K562 (cell line): ENCODE data around the gene CHRND. TPM values are rescaled to one million over a fixed set of nuclear protein-coding genes. Genes with fewer than 3 reads are reported as not detected.

ENCODE experiments used
- ATAC-seq: fragments of 200-7000 bp; cut with Tn5 transposase; 3 replicates; pipeline ENCODE4 v1.9.1; 2020; ENCODE audit warnings: moderate library complexity
- BruUV-seq: library from RNA; stranded (reverse); fragments of 400-500 nt; replicated peaks from 2 replicates; lab custom pipeline; 2021; lab: Mats Ljungman, UMichigan
- CTCF ChIA-PET: fragments of 300-600 bp; formaldehyde crosslinking; extraction: SDS; loops from one replicate; lab custom pipeline; 2021; ENCODE audit warnings: low intra/inter-chr PET ratio; lab: Yijun Ruan, JAX
- POLR2A ChIA-PET: fragments of 300-600, 350-650 bp; sonication (Branson Sonifier 250); formaldehyde crosslinking; extraction: SDS; loops from one replicate; lab custom pipeline; 2021; ENCODE audit warnings: antibody characterized with exemption, inconsistent platforms; lab: Yijun Ruan, JAX
- DNase-seq, 4 experiments: peaks; one replicate each; pipeline versions ENCODE4 v3.0.0 to v3.0.0-alpha.2; 2011 to 2018; ENCODE audit warnings: low spot score in 3 of 4, mixed read lengths in 3 of 4; ENCODE audit errors: extremely low read depth in 1 of 4
- FAIRE-seq: peaks from 2 replicates; lab custom pipeline; 2011; peaks lifted over from hg19 to GRCh38; lab: Jason Lieb, UNC
- H2AFZ ChIP-seq: 2 replicates; pipeline ENCODE4 v1.6.0; 2011; ENCODE audit warnings: low read depth, low read length, control low read depth, inconsistent platforms
- H3K27ac ChIP-seq: fragments of 200-600 bp; 3 replicates; pipeline ENCODE4 v1.8.0; 2011; ENCODE audit warnings: low read depth, mild to moderate bottlenecking, control low read depth, inconsistent platforms, low read length, moderate library complexity, mixed read lengths; ENCODE audit errors: extremely low read depth
- H3K27me3 ChIP-seq, 2 experiments: fragments of 300-600 bp in 1 of 2; 2 replicates in 1 of 2; 3 replicates in 1 of 2; pipeline versions ENCODE4 v1.6.0 to v1.8.0; 2011; ENCODE audit warnings: inconsistent platforms in 2 of 2, low read length in 2 of 2, mild to moderate bottlenecking in 1 of 2, mixed read lengths in 1 of 2, moderate library complexity in 1 of 2; ENCODE audit not compliant: control insufficient read depth in 2 of 2, insufficient read depth in 2 of 2
- H3K36me3 ChIP-seq: fragments of 300-600 bp; 3 replicates; pipeline ENCODE4 v1.8.0; 2011; ENCODE audit warnings: mild to moderate bottlenecking, low read length, inconsistent platforms; ENCODE audit not compliant: control insufficient read depth, insufficient read depth
- H3K4me1 ChIP-seq, 2 experiments: fragments of 200-600 bp in 1 of 2; replicated peaks in 1 of 2; 2 replicates in 1 of 2; 3 replicates in 1 of 2; pipeline versions ENCODE4 v1.5.1 to v1.8.0; 2011; ENCODE audit warnings: inconsistent platforms in 2 of 2, low read length in 2 of 2, mild to moderate bottlenecking in 1 of 2, mixed read lengths in 1 of 2, moderate library complexity in 1 of 2; ENCODE audit not compliant: control insufficient read depth in 2 of 2, insufficient read depth in 2 of 2
- H3K4me2 ChIP-seq: 2 replicates; pipeline ENCODE4 v1.6.1; 2011; ENCODE audit warnings: low read length, control low read depth, inconsistent platforms, mixed read lengths; ENCODE audit not compliant: insufficient read depth
- H3K4me3 ChIP-seq: fragments of 200-600 bp; sonication (generic), shearing (Covaris generic); 2 replicates; pipeline ENCODE4 v1.5.1; 2016; ENCODE audit warnings: control low read depth, inconsistent platforms
- H3K79me2 ChIP-seq: fragments of 200-600 bp; 3 replicates; pipeline ENCODE4 v1.8.0; 2011; ENCODE audit warnings: low read length, inconsistent platforms; ENCODE audit not compliant: control insufficient read depth, insufficient read depth
- H3K9ac ChIP-seq, 2 experiments: 2 replicates each; pipeline versions ENCODE4 v1.6.0 to v1.6.1; 2011; ENCODE audit warnings: low read depth in 2 of 2, low read length in 2 of 2, control low read depth in 1 of 2, inconsistent platforms in 1 of 2, mild to moderate bottlenecking in 1 of 2, mixed read lengths in 1 of 2; ENCODE audit not compliant: insufficient read depth in 1 of 2
- H3K9me1 ChIP-seq: one replicate; pipeline ENCODE4 v1.6.0; 2011; ENCODE audit warnings: inconsistent platforms, mild to moderate bottlenecking, low read length, moderate library complexity; ENCODE audit not compliant: control insufficient read depth, insufficient read depth
- H3K9me3 ChIP-seq: replicated peaks from 2 replicates; pipeline ENCODE4 v1.5.1; 2011; ENCODE audit warnings: low read depth, low read length, inconsistent platforms; ENCODE audit not compliant: control insufficient read depth, insufficient read depth
- H4K20me1 ChIP-seq: replicated peaks from 2 replicates; pipeline ENCODE4 v1.6.1; 2011; ENCODE audit warnings: low read length, inconsistent platforms, mixed read lengths; ENCODE audit not compliant: control insufficient read depth, insufficient read depth
- ETV1 ChIP-seq: fragments of 450-650 bp; conservative IDR thresholded peaks from 2 replicates; pipeline ENCODE4 v1.6.1; 2016; ENCODE audit warnings: missing genetic modification characterization, control low read depth, low read depth, missing compliant biosample characterization
- ETV5 ChIP-seq: sonication (generic); formaldehyde crosslinking; IDR thresholded peaks from 2 replicates; pipeline ENCODE4 v1.4.0; 2020; ENCODE audit warnings: low read depth, mild to moderate bottlenecking, missing genetic modification reagents
- FOXK1 ChIP-seq: sonication (generic); formaldehyde crosslinking; IDR thresholded peaks from 2 replicates; pipeline ENCODE4 v1.8.0; 2022; ENCODE audit warnings: missing genetic modification reagents, mild to moderate bottlenecking, borderline replicate concordance
- HDGF ChIP-seq: fragments of 450-650 bp; IDR thresholded peaks from 2 replicates; pipeline ENCODE4 v1.6.1; 2016
- HEY1 ChIP-seq: fragments of 250-450 bp; sonication (Bioruptor Pico); IDR thresholded peaks from 2 replicates; pipeline ENCODE4 v1.5.0; 2020; ENCODE audit warnings: mild to moderate bottlenecking, moderate library complexity, borderline replicate concordance
- KDM5B ChIP-seq: fragments of 200-600 bp; sonication (generic); IDR thresholded peaks from 2 replicates; pipeline ENCODE4 v1.6.1; 2012; ENCODE audit warnings: low read depth, mild to moderate bottlenecking, moderate library complexity, low read length, control low read depth, inconsistent platforms; ENCODE audit not compliant: insufficient replicate concordance
- MAZ ChIP-seq, 2 experiments: fragments of 450-650 bp in 1 of 2; sonication (generic) in 1 of 2; formaldehyde crosslinking; IDR thresholded peaks in 1 of 2; conservative IDR thresholded peaks in 1 of 2; 2 replicates each; pipeline versions ENCODE4 v1.4.0 to v1.5.0; 2020; ENCODE audit warnings: mild to moderate bottlenecking in 1 of 2, missing genetic modification reagents in 1 of 2
- MTA3 ChIP-seq: fragments of 450-650 bp; formaldehyde crosslinking; IDR thresholded peaks from 2 replicates; pipeline ENCODE4 v1.6.1; 2017; ENCODE audit warnings: mild to moderate bottlenecking, borderline replicate concordance
- PHB ChIP-seq: fragments of 250-450 bp; sonication (Bioruptor Pico); IDR thresholded peaks from 2 replicates; pipeline ENCODE4 v1.5.0; 2021
- PHF8 ChIP-seq: fragments of 200-600 bp; sonication (generic); IDR thresholded peaks from 2 replicates; pipeline ENCODE4 v1.6.1; 2012; ENCODE audit warnings: mixed run types, mild to moderate bottlenecking, inconsistent platforms, low read length, moderate library complexity, borderline replicate concordance
- RUNX1 ChIP-seq: sonication (generic); IDR thresholded peaks from 2 replicates; pipeline ENCODE4 v1.6.1; 2016; ENCODE audit warnings: antibody characterized with exemption, low read depth
- SMC3 ChIP-seq: conservative IDR thresholded peaks from 2 replicates; pipeline ENCODE4 v1.6.1; 2011; ENCODE audit warnings: low read depth, low read length, improper control_type of control experiment; ENCODE audit not compliant: insufficient read depth
- TCFL5 ChIP-seq: fragments of 250-450 bp; sonication (Bioruptor Pico); conservative IDR thresholded peaks from 2 replicates; pipeline ENCODE4 v1.6.1; 2021; ENCODE audit warnings: mild to moderate bottlenecking, moderate library complexity, matching md5 sums
- THRAP3 ChIP-seq: fragments of 450-650 bp; IDR thresholded peaks from 2 replicates; pipeline ENCODE4 v1.6.1; 2016; ENCODE audit warnings: mild to moderate bottlenecking, inconsistent platforms, borderline replicate concordance
- ZNF140 ChIP-seq: fragments of 250-450 bp; sonication (Bioruptor Pico); IDR thresholded peaks from 2 replicates; pipeline ENCODE4 v1.8.0; 2021; ENCODE audit warnings: moderate library complexity, mild to moderate bottlenecking, inconsistent platforms
- ZNF644 ChIP-seq: fragments of 200-800 bp; sonication (Bioruptor generic); IDR thresholded peaks from 2 replicates; pipeline ENCODE4 v1.6.1; 2016; ENCODE audit warnings: low read depth, missing genetic modification characterization, missing compliant biosample characterization
- WGBS: fragments of 100-300 bp; shearing (Covaris generic); methylation state at CpG from one replicate; pipeline ENCODE4 v1.1.6; 2016; ENCODE audit warnings: low coverage, mixed read lengths; ENCODE audit not compliant: insufficient coverage; ENCODE audit errors: missing lambda C conversion rate; 5-methylcytosine and 5-hydroxymethylcytosine counted together
- in situ Hi-C: fragments of 300-500 bp; cut with MboI; formaldehyde crosslinking; loops from 4 replicates; pipeline ENCODE4 v1.15.0; 2018; ENCODE audit warnings: inconsistent platforms, mixed read lengths
- intact Hi-C: fragments of 100-400 bp; cut with micrococcal nuclease; formaldehyde crosslinking; loops from 2 replicates; pipeline ENCODE4 v1.14.2; 2022
- polyA plus RNA-seq, 8 experiments: library from polyadenylated mRNA; depleted of rRNA in 4 of 8; stranded (reverse) in 5 of 8; unstranded in 3 of 8; fragments of >200 nt; fragmentation: Nextera tagmentation in 2 of 8; fragmentation: Illumina TruSeq in 1 of 8; extraction: Ambion mirVana in 2 of 8; extraction: Trizol in 1 of 8; gene quantifications; 2 replicates each; pipeline versions ENCODE4 v1.2.1 to v1.2.3, GENCODE V29; 2011 to 2014; ENCODE audit warnings: inconsistent platforms in 1 of 8, missing spikeins in 1 of 8
- total RNA-seq, 7 experiments: library from RNA; depleted of rRNA in 6 of 7; stranded (reverse); fragments of >200 nt in 6 of 7; fragmentation: Illumina TruSeq in 2 of 7; extraction: Trizol in 2 of 7; gene quantifications; 2 replicates each; pipeline versions ENCODE4 v1.2.1 to v1.2.3, GENCODE V29; 2011 to 2021; ENCODE audit warnings: low replicate concordance in 1 of 7
- TF ChIP-seq, protein P1 (sequence below): sonication (generic); formaldehyde crosslinking; IDR thresholded peaks from 2 replicates; pipeline ENCODE4 v1.8.1; 2022; ENCODE audit warnings: missing genetic modification reagents
- TF ChIP-seq, protein P2 (sequence below): fragments of 450-650 bp; conservative IDR thresholded peaks from 2 replicates; pipeline ENCODE4 v1.6.1; 2016; ENCODE audit warnings: missing genetic modification characterization, low read depth, mild to moderate bottlenecking, missing compliant biosample characterization, moderate library complexity
- TF ChIP-seq, protein P3 (sequence below): fragments of 250-450 bp; sonication (Bioruptor Pico); IDR thresholded peaks from 2 replicates; pipeline ENCODE4 v1.8.0; 2022; ENCODE audit warnings: moderate library complexity, mild to moderate bottlenecking, inconsistent platforms

The CHRND gene
- total and polyA plus RNA-seq, 9 of the 15 experiments (the other 6 are each of a cell fraction or from before 2014, with no cell fraction given) = not detected

GRCh38 chr2:232506709-232507108 is 19.3 kb upstream of the CHRND start (continued):
- TF ChIP-seq, protein P1, sequence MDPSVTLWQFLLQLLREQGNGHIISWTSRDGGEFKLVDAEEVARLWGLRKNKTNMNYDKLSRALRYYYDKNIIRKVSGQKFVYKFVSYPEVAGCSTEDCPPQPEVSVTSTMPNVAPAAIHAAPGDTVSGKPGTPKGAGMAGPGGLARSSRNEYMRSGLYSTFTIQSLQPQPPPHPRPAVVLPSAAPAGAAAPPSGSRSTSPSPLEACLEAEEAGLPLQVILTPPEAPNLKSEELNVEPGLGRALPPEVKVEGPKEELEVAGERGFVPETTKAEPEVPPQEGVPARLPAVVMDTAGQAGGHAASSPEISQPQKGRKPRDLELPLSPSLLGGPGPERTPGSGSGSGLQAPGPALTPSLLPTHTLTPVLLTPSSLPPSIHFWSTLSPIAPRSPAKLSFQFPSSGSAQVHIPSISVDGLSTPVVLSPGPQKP = no peak
- TF ChIP-seq SMC3 (no peak), PHF8 (no peak), RUNX1 (no peak), TCFL5 (no peak)
- TF ChIP-seq, protein P2, sequence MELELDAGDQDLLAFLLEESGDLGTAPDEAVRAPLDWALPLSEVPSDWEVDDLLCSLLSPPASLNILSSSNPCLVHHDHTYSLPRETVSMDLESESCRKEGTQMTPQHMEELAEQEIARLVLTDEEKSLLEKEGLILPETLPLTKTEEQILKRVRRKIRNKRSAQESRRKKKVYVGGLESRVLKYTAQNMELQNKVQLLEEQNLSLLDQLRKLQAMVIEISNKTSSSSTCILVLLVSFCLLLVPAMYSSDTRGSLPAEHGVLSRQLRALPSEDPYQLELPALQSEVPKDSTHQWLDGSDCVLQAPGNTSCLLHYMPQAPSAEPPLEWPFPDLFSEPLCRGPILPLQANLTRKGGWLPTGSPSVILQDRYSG (tag) = no peak

DNA sequence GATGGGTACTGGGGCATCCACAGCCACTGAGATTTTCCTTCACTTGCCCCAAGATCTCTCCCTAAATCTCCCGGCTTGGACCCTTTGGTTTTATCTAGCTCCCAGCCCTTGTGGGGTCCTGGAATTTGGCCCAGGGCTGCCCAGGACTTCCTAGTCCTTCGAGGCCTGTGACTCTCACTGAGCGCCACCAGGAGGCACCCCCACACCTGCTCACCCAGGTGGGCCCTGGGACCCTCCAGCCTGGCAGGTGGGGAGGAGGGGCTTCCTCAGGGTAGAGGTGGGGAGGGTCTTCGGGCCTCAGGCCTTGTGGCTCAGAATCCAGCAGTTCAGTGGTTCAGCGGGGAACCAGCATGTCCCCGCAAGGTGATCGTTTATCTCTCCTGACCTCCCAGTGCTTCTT is 17.7 kb upstream of the CHRND start:
- no peak overlapping the region for H3K27ac ChIP-seq
- intact Hi-C loops (no loop called here), in situ Hi-C loops (no loop called here)
- no peaks in the 10 kb centered on the region for H4K20me1 ChIP-seq
- no peak for TF ChIP-seq FOXK1 (CRISPR knock-in tag)
- TF ChIP-seq MTA3 = no peak
- TF ChIP-seq HDGF = no peak
- TF ChIP-seq HEY1 (CRISPR knock-in tag) = no peak
- no peak for TF ChIP-seq ETV5 (CRISPR knock-in tag)
- TF ChIP-seq MAZ (CRISPR knock-in tag; conservative IDR thresholded peaks at IDR 0.05 in 1 of 2, IDR thresholded peaks at IDR 0.05 in 1 of 2) = no peak
- TF ChIP-seq KDM5B = no peak
- no peak for TF ChIP-seq PHB (CRISPR knock-in tag)
- TF ChIP-seq ETV1 (tag) = no peak
- TF ChIP-seq, protein P3, sequence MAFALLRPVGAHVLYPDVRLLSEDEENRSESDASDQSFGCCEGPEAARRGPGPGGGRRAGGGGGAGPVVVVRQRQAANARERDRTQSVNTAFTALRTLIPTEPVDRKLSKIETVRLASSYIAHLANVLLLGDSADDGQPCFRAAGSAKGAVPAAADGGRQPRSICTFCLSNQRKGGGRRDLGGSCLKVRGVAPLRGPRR (CRISPR knock-in tag) = no peak
- TF ChIP-seq THRAP3 = no peak
- TF ChIP-seq ZNF644 (tag) = no peak
- no peak for TF ChIP-seq ZNF140 (CRISPR knock-in tag)
- H3K9ac ChIP-seq = no peak overlapping the region
- POLR2A ChIA-PET = no interaction called here
- H3K4me2 ChIP-seq = no peak overlapping the region
- no peak overlapping the region for H2AFZ ChIP-seq
- H3K27me3 ChIP-seq = peaks cover 3 to 62% of the 10 kb centered on the region in 2 experiments; a peak in 2 of 5 replicates
- H3K4me1 ChIP-seq = peaks cover 0 to 4% of the 10 kb centered on the region in 2 experiments; a peak in 2 of 5 replicates
- ATAC-seq = no peak
- H3K4me3 ChIP-seq = no peak overlapping the region
- H3K9me1 ChIP-seq = no peaks in the 10 kb centered on the region
- no peaks in the 10 kb centered on the region for H3K79me2 ChIP-seq
- DNase-seq = no peak
- no peaks in the 10 kb centered on the region for H3K9me3 ChIP-seq
- CTCF ChIA-PET = no interaction called here
- H3K36me3 ChIP-seq = no peaks in the 10 kb centered on the region
- BruUV-seq = no TSS peak
- no peak for FAIRE-seq
- 13% methylated on average over 3 of the region's 7 CpGs for WGBS
